C1 segment of cervical spinal cord (tissue), 14 donors: ENCODE results near the gene KCTD4.
"Not testable (repeated sequence)": the region's sequence is repeated elsewhere in the genome, so short reads cannot be mapped to it uniquely, and the experiment has no call there.

Experiments
- DNase-seq, 14 donors: peaks; one replicate each; lab custom pipeline; 2025; lab: John Stamatoyannopoulos, UW

Gene KCTD4

GRCh38 chr13:45215392-45216077, 14.7 kb upstream of the KCTD4 start:
- no peak for DNase-seq

- no peak for DNase-seq
Measured at GRCh38 chr13:45209229-45209628, 8.4 kb upstream of the KCTD4 start.

- DNase-seq = no peak
Measured at GRCh38 chr13:45208132-45208531, 7.3 kb upstream of the KCTD4 start.

GRCh38 chr13:45207319-45207718, 6.5 kb upstream of the KCTD4 start:
- no peak for DNase-seq

GRCh38 chr13:45206340-45206739, 5.5 kb upstream of the KCTD4 start:
- DNase-seq = no peak

GRCh38 chr13:45205124-45205523, 4.3 kb upstream of the KCTD4 start:
- no peak for DNase-seq

GRCh38 chr13:45199711-45200110, 1.1 kb downstream of the KCTD4 start:
- no peak for DNase-seq

GRCh38 chr13:45198924-45199323, 1.9 kb downstream of the KCTD4 start:
- DNase-seq = no peak

- no peak for DNase-seq
Measured at GRCh38 chr13:45198041-45198440, 2.8 kb downstream of the KCTD4 start.

GRCh38 chr13:45196622-45197021, 4.2 kb downstream of the KCTD4 start:
- DNase-seq = no peak

- DNase-seq = no peak
Measured at GRCh38 chr13:45196096-45196495, 4.7 kb downstream of the KCTD4 start.

GRCh38 chr13:45195421-45195820, 5.4 kb downstream of the KCTD4 start:
- DNase-seq = no peak

- DNase-seq = peak in 11 of 14 donors; percentile 4 to 66 (median 34)
Measured at GRCh38 chr13:45194081-45194939, 6.5 kb downstream of the KCTD4 start.

- DNase-seq = no peak
Measured at GRCh38 chr13:45191874-45192273, 9.0 kb downstream of the KCTD4 start.

- not testable (repeated sequence) for DNase-seq
Measured at GRCh38 chr13:45189511-45189910, 11.3 kb downstream of the KCTD4 start.

GRCh38 chr13:45189077-45189476, 11.8 kb downstream of the KCTD4 start:
- DNase-seq = not testable (repeated sequence)

- DNase-seq = no peak
Measured at GRCh38 chr13:45185286-45185685, 15.6 kb downstream of the KCTD4 start.

- DNase-seq = no peak
Measured at GRCh38 chr13:45184693-45185092, 16.2 kb downstream of the KCTD4 start.

- DNase-seq = no peak
Measured at GRCh38 chr13:45180713-45181601, 19.9 kb downstream of the KCTD4 start.

- no peak for DNase-seq
Measured at GRCh38 chr13:45180303-45180702, 20.5 kb downstream of the KCTD4 start.

- no peak for DNase-seq
Measured at GRCh38 chr13:45179428-45179827, 21.4 kb downstream of the KCTD4 start.
